Fibroblast of lung (primary cell): ENCODE measurements around the gene ANP32E.

Experiments
- CTCF ChIP-seq, 2 donors: IDR thresholded peaks in 1 of 2; conservative IDR thresholded peaks in 1 of 2; 1 replicate in 1 of 2; 2 replicates in 1 of 2; pipeline ENCODE4 v1.5.1; 2011 to 2012; ENCODE audit warnings: low read length in 2 of 2, control low read depth in 1 of 2, inconsistent platforms in 1 of 2, low read depth in 1 of 2, mild to moderate bottlenecking in 1 of 2
- EZH2 ChIP-seq: IDR thresholded peaks from 2 replicates; pipeline ENCODE4 v1.5.1; 2012; ENCODE audit warnings: low read length, control low read depth, mild to moderate bottlenecking; ENCODE audit errors: missing control alignments

- TF ChIP-seq CTCF (conservative IDR thresholded peaks at IDR 0.05 in 1 of 2, IDR thresholded peaks at IDR 0.05 in 1 of 2; ENCODE audit: low read depth in 1 of 2, low read length in 2 of 2) (no peak), EZH2 (no peak)
These were observed 22.0 kb upstream of the ANP32E start, which contains the start of gene CA14 for GRCh38 chr1:150257624-150258585.
